Tongue (tissue), 2 donors: ENCODE data around the gene MRPS17. TPM values are rescaled to one million over a fixed set of nuclear protein-coding genes. Genes with fewer than 3 reads are reported as not detected.
A peak's percentile ranks its signal among the peaks of the same experiment; 100 is the strongest.
"Not testable (repeated sequence)": the region's sequence is repeated elsewhere in the genome, so short reads cannot be mapped to it uniquely, and the experiment has no call there.

Experiments
- DNase-seq: peaks from one replicate; pipeline ENCODE4 v3.0.0-alpha.2; 2015
- total RNA-seq: library from RNA; depleted of rRNA; stranded (reverse); fragments of >200 nt; gene quantifications from one replicate; pipeline ENCODE4 v1.2.3, GENCODE V29; 2014

The MRPS17 gene
- total RNA-seq = 12.9 TPM

GRCh38 chr7:55951637-55952351, at the start of gene MRPS17:
MRPS17 (plus strand) TSS chr7:55951877; CDS start chr7:55953196, 1,319 bp downstream.
- DNase-seq = peak; percentile 94

GRCh38 chr7:55903985-55904759, 47.5 kb upstream of the MRPS17 start:
- DNase-seq = no peak

- DNase-seq = no peak
These were observed 38.9 kb upstream of the MRPS17 start for GRCh38 chr7:55912748-55913158.

DNA sequence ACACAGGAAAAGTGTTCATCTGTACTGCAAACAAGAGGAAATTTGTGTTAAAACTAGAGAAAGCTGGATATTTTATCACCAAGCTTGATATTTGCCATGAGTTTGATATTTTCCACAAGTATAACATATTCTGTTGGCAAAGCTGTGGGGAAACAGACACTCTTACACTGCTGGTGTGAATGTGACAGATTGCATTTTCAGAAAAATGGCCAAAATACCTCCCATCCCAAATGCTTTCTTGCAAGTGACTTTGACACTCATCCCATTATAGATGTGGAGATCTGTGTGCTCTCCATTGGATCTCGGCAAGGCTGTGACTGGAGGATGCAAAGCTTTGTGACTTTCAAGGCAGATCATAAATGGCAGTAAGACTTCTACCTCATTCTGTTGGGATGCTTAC, 33.9 kb upstream of the MRPS17 start:
- DNase-seq = no peak

DNA sequence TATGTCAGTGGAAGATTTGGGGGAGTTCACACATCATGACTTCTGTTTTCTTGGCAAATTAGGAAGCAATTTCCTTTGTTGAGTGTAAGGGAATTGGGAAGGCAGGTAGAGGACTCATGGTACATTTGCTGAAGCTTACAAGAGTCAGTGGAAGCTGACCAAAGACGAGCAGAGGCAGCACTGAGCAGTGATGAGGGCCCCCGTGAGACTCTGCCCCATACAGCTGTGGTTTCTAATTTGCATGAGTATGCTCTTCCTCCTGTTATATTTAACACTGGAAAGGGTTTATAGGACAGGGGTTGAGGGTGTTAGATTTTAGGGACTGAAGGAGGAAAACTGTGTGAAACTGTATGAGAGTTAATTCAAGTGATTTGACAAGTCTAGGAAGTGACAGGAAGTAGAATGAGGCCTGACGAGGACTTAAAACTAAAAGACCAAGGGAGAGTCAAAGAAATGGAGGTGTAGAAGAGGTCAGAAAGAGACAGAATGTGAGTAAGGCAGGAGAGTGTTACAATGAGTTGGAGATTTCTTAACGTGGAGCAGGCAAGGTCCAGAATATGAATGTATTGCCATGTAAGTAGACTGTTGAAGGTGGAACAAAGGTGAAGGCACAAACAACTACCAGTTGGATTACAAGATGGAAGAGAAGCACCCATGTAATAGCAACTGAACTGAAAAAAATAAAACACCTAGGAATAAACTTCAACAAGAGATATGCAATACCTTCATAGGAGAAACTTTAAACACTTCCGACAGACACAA, 23.5 kb upstream of the MRPS17 start:
- DNase-seq = no peak

DNA sequence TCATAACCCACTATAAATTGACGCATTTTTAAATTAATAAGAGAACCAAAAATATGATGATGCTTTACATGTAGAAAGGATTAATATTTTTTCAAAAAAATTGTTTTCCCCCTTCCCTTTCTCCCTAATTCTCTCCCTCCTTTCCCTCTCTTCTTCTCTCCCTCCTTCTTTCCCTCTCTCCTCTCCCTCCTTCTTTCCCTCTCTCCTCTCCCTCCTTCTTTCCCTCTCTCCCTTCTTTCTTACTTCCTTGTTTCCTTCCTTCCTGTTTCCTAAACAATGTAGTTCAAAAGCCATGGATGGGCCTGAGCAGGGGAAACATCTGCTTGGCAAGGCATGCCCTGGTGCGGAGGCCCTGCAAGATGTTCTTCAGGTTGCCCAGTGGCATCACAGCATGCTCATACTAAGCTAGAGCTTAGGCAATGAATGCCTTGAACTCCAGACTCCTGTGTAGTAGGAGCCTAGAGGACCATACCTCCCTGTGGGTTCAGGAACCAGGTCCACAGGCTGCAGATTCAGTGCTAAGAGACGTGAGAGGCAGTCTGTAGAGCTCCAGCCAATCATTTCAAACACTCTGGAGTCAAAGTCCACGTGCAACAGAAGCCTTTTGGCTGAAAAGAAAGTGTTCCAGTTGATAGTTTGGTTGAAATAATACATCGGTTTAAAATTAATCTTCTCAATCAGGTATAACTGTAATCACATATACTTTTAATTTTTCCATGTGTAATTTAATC, 20.1 kb upstream of the MRPS17 start:
- DNase-seq = no peak

- no peak for DNase-seq
These were observed 12.1 kb upstream of the MRPS17 start for GRCh38 chr7:55939514-55940123.

DNA sequence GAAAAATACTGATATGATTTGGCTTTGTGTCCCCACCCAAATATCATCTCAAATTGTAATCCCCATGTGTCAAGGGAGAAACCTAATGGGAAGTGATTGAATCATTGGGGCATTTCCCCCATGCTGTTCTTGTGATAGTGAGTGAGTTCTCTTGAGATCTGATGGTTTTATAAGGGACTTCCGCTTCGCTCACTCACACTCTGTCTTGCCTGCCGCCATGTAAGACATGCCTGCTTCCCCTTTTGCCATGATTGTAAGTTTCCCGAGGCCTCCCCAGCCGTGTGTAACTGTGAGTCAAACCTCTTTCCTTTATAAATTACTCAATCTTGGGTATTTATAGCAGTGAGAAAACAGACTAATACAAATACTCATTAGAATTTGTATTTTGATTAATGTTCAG, 5.1 kb upstream of the MRPS17 start:
- no peak for DNase-seq

- not testable (repeated sequence) for DNase-seq
These were observed 635 bp downstream of the MRPS17 start for GRCh38 chr7:55952352-55952671.

DNA sequence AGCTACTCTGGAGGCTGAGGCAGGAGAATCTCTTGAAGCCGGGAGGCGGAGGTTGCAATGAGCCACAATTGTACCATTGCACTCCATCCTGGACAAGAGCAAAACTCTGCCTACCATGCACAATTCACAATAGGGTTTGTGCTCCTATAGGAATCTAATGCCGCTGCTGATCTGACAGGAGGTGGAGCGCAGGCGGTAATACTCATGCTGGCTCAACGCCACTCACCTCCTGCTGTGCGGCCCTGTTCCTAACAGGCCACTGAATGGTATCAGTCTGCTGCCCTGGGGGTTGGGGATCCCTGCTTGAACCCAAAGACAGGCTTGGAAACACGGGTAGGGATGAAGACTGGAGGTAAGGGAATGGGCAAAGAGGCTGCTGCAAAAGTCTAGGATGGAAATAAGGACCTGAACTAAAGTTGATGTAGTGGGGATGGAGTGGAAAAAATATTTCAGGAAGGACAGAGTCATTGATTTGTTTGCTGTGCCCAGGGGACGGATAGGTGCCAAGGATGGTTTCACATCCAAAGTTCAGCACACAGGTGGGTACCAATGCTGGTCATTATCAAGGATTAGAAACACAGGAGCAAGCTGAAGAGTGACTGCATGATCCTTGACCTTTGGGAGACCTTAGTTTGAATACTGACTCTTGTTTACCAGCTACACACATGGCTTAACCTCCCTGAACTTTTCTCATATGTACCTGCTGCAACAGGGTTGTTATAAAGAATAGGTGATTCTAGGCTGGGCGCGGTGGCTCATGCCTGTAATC, 2.2 kb downstream of the MRPS17 start:
- no peak for DNase-seq

GRCh38 chr7:55957190-55957589, 5.5 kb downstream of the MRPS17 start:
- DNase-seq = no peak

- no peak for DNase-seq
These were observed 10.3 kb downstream of the MRPS17 start for GRCh38 chr7:55962014-55962413.

- DNase-seq = no peak
These were observed 12.0 kb downstream of the MRPS17 start for GRCh38 chr7:55963584-55964168.

GRCh38 chr7:55964261-55965099, 12.8 kb downstream of the MRPS17 start, which contains the start of gene NIPSNAP2:
NIPSNAP2 (plus strand) TSS chr7:55964585; CDS start chr7:55964610, 25 bp downstream.
- DNase-seq = peak; percentile 83

GRCh38 chr7:55965100-55965470, 13.4 kb downstream of the MRPS17 start:
- DNase-seq = no peak

DNA sequence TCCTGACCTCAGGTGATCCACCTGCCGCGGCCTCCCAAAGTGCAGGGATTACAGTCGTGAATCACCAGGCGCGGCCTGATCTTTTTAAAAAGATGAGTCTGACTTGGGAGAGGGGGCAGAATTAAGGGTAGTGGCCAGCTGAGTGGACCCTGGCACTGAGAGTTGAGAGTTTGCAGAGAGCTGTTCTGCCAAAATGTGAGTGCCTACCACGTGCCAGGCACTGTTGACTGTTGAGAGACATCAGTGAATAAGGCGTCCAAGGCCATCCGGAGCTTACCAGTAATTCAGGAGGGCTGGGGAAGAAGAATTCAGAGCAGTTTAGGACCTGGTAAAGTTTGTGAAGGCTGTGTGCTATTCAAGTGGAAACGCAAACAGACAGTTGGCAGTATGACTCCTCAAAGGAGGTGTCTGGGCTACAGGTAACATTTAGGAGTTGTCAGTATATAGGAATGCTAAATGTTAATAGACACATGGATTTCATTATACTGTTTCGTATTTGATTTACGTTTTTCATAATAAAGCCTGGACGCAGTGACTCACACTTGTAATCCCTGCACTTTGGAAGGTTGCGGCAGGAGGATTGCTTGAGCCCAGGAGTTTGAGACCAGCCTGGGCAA, 14.2 kb downstream of the MRPS17 start:
- peak; percentile 40 for DNase-seq

DNA sequence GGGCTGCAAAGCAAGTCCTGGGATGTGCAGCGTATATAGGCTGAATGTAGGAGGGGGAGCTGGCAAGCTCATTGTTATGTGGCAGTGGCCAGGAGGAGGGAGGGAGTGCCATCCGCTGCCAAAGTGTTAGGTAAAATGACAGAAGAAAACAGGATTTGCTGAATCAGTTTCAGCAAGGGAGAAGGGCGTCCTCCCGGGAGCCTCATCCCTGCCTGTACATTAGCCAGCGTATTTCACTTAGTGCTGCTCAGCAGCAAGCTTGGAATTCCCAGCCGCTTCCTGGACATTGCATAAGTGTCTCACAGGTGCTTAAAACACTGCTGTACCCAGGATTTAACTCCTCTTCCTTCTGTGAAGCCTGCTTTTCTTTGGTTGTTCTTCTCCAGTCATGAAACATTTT, 15.2 kb downstream of the MRPS17 start:
- DNase-seq = peak; percentile 11

DNA sequence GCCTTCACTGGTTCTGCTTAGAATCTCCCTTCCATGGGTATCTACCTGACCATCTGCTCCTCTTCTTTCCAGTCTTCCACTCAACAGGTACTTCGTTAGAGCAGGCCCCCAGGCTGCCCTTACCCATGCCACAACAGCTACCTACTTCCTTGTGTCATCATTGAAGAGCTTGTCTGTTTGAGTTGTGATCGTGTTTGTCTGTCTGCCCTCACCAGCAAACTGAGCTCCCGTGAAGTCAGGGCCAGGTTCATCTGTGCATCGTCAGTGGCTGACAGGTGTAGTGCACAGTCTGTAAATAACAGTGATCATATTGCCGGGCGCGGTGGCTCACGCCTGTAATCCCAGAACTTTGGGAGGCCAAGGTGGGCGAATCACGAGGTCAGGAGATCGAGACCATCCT, 17.7 kb downstream of the MRPS17 start:
- no peak for DNase-seq

GRCh38 chr7:55970561-55970960, 18.9 kb downstream of the MRPS17 start:
- peak; percentile 46 for DNase-seq
